ENCODE results near the gene NVL. TPM values are rescaled to one million over a fixed set of nuclear protein-coding genes. Genes with fewer than 3 reads are reported as not detected.

The NVL gene
- total and polyA plus RNA-seq, 4 donors = 12.8 to 41.5 (median 29.1) TPM

DNA sequence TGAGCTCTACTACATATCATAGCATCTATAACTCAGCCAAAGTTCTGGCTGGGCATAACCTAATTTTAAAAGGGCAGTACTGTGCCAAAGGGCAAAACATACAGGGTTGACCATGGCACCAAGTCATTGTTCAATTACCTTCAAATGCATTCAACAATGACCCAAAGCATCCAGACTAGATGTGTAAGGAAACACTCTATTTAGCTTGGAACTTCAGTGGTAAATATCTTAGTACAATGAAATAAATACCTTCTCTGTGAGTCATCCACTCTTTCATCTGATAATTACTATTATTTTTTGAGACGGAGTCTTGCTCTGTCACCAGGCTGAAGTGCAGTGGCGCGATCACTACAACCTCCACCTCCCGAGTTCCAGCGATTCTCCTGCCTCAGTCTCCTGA lies 70.0 kb downstream of the NVL start:
- TF ChIP-seq, protein P1, sequence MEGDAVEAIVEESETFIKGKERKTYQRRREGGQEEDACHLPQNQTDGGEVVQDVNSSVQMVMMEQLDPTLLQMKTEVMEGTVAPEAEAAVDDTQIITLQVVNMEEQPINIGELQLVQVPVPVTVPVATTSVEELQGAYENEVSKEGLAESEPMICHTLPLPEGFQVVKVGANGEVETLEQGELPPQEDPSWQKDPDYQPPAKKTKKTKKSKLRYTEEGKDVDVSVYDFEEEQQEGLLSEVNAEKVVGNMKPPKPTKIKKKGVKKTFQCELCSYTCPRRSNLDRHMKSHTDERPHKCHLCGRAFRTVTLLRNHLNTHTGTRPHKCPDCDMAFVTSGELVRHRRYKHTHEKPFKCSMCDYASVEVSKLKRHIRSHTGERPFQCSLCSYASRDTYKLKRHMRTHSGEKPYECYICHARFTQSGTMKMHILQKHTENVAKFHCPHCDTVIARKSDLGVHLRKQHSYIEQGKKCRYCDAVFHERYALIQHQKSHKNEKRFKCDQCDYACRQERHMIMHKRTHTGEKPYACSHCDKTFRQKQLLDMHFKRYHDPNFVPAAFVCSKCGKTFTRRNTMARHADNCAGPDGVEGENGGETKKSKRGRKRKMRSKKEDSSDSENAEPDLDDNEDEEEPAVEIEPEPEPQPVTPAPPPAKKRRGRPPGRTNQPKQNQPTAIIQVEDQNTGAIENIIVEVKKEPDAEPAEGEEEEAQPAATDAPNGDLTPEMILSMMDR (IDR thresholded peaks at IDR 0.05; ENCODE audit: control extremely low read depth, extremely low read depth) = no peak
- 93 to 96% methylated on average over 5 of the region's 5 CpGs for WGBS, 2 donors
- DNase-seq = no peak
- no peak for ATAC-seq (ENCODE audit: insufficient read depth, low FRiP score)
- Histone ChIP-seq H3K27ac (ENCODE audit: low read depth in 1 of 2, low read length in 1 of 2) (no peak overlapping the region), H3K4me3 (no peak overlapping the region), H3K27me3 (ENCODE audit: control insufficient read depth in 3 of 3, insufficient read depth in 3 of 3, low read length in 2 of 3) (no peaks in the 10 kb centered on the region), H3K36me3 (ENCODE audit: control insufficient read depth in 4 of 4, insufficient read depth in 4 of 4, low read length in 4 of 4) (peaks cover 0 to 12% (median 6%) of the 10 kb centered on the region in 4 donors), H3K4me1 (ENCODE audit: control insufficient read depth in 5 of 5, insufficient read depth in 5 of 5, low read length in 5 of 5) (no peaks in the 10 kb centered on the region), H3K9me3 (ENCODE audit: control insufficient read depth in 4 of 4, insufficient read depth in 3 of 4, low read length in 3 of 4) (no peaks in the 10 kb centered on the region), H3K9ac (ENCODE audit: insufficient read depth in 1 of 2, low read length in 2 of 2) (no peak overlapping the region)

DNA sequence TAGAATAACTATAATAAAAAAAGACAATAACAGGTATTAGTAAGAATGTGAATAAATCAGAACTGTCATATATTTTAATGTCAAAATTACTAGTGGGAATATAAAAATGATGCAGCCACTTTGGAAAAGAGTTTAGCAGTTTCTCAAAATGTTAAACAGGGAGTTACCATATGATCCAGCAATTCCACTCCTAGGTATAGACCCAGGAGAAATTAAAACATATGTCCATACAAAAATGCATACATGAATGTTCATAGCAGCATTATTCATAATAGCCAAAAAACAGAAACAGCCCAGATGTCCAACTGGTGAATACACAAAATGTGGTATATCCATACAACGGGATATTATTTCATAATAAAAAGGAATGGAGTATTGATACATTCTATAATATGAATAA lies 71.6 kb downstream of the NVL start:
- H3K27me3 ChIP-seq (ENCODE audit: control insufficient read depth in 3 of 3, insufficient read depth in 3 of 3, low read length in 2 of 3) = no peaks in the 10 kb centered on the region
- DNase-seq (no peak), ATAC-seq (ENCODE audit: insufficient read depth, low FRiP score) (no peak)
- no peak overlapping the region for H3K27ac ChIP-seq (ENCODE audit: low read depth in 1 of 2, low read length in 1 of 2)
- H3K9ac ChIP-seq (ENCODE audit: insufficient read depth in 1 of 2, low read length in 2 of 2) = no peak overlapping the region
- peaks cover 0 to 6% (median 4%) of the 10 kb centered on the region in 4 donors for H3K36me3 ChIP-seq (ENCODE audit: control insufficient read depth in 4 of 4, insufficient read depth in 4 of 4, low read length in 4 of 4)
- WGBS, 2 donors = 96% methylated on average over 1 of the region's 1 CpG
- TF ChIP-seq, protein P1 (IDR thresholded peaks at IDR 0.05; ENCODE audit: control extremely low read depth, extremely low read depth) = no peak
- no peaks in the 10 kb centered on the region for H3K4me1 ChIP-seq (ENCODE audit: control insufficient read depth in 5 of 5, insufficient read depth in 5 of 5, low read length in 5 of 5)
- no peak overlapping the region for H3K4me3 ChIP-seq
- no peaks in the 10 kb centered on the region for H3K9me3 ChIP-seq (ENCODE audit: control insufficient read depth in 4 of 4, insufficient read depth in 3 of 4, low read length in 3 of 4)

DNA sequence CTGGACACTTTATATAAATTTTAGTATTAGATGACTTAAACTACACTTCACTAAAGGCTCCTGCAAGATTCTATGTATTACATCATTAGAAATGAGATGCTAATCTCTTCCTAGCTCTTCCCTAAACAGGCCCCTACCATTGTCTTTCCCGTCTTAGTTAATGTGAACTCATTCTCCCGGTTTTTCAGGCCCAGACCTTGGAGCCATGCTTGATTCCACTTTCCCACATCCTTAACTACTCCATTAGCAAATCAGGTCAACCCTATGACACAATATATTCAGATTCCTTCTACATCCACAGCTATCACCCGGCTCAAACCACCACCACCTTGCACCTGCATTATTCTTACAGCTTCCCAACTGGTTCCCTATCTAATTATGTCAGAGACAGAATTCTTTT lies 73.3 kb downstream of the NVL start:
- Histone ChIP-seq H3K27me3 (ENCODE audit: control insufficient read depth in 3 of 3, insufficient read depth in 3 of 3, low read length in 2 of 3) (no peaks in the 10 kb centered on the region), H3K9me3 (ENCODE audit: control insufficient read depth in 4 of 4, insufficient read depth in 3 of 4, low read length in 3 of 4) (no peaks in the 10 kb centered on the region), H3K36me3 (ENCODE audit: control insufficient read depth in 4 of 4, insufficient read depth in 4 of 4, low read length in 4 of 4) (peaks cover 0 to 4% (median 2%) of the 10 kb centered on the region in 4 donors), H3K9ac (ENCODE audit: insufficient read depth in 1 of 2, low read length in 2 of 2) (no peak overlapping the region), H3K27ac (ENCODE audit: low read depth in 1 of 2, low read length in 1 of 2) (no peak overlapping the region), H3K4me1 (ENCODE audit: control insufficient read depth in 5 of 5, insufficient read depth in 5 of 5, low read length in 5 of 5) (no peaks in the 10 kb centered on the region), H3K4me3 (no peak overlapping the region)
- 68 to 82% methylated on average over 3 of the region's 3 CpGs for WGBS, 2 donors
- DNase-seq (no peak), ATAC-seq (ENCODE audit: insufficient read depth, low FRiP score) (no peak)
- TF ChIP-seq, protein P1 (IDR thresholded peaks at IDR 0.05; ENCODE audit: control extremely low read depth, extremely low read depth) = no peak

DNA sequence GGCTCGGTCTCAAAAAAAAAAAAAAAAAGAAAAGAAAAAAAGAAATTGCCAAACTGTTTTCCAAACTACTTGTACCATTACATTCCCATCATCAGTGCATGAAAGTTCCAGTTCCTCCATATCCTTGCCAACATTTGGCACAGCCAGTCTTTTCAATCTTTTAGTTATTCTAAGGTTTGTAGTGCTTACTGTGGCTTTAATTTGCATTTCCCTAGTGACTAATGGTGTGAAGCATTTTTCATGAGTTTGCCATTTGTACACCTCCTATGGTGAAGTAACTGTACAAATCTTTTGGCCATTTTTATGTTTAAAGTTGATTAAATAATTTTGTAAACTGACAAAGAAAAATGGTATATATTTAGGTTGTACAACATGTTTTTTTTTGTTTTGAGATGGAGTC lies 76.3 kb downstream of the NVL start:
- H3K9me3 ChIP-seq (ENCODE audit: control insufficient read depth in 4 of 4, insufficient read depth in 3 of 4, low read length in 3 of 4) = no peaks in the 10 kb centered on the region
- ATAC-seq (ENCODE audit: insufficient read depth, low FRiP score) (no peak), DNase-seq (no peak)
- no peaks in the 10 kb centered on the region for H3K4me1 ChIP-seq (ENCODE audit: control insufficient read depth in 5 of 5, insufficient read depth in 5 of 5, low read length in 5 of 5)
- no peaks in the 10 kb centered on the region for H3K27me3 ChIP-seq (ENCODE audit: control insufficient read depth in 3 of 3, insufficient read depth in 3 of 3, low read length in 2 of 3)
- peaks cover 0 to 12% (median 8%) of the 10 kb centered on the region in 4 donors for H3K36me3 ChIP-seq (ENCODE audit: control insufficient read depth in 4 of 4, insufficient read depth in 4 of 4, low read length in 4 of 4)
- H3K27ac ChIP-seq (ENCODE audit: low read depth in 1 of 2, low read length in 1 of 2) = no peak overlapping the region
- TF ChIP-seq, protein P1 (IDR thresholded peaks at IDR 0.05; ENCODE audit: control extremely low read depth, extremely low read depth) = no peak
- WGBS, 2 donors = 87% methylated on average over 1 of the region's 1 CpG; no CpG with 5 or more reads in 1 of the 2 donors
- H3K9ac ChIP-seq (ENCODE audit: insufficient read depth in 1 of 2, low read length in 2 of 2) = no peak overlapping the region
- H3K4me3 ChIP-seq = no peak overlapping the region
